ENCODE data around the gene KDM7A.

- TF ChIP-seq, protein P1, sequence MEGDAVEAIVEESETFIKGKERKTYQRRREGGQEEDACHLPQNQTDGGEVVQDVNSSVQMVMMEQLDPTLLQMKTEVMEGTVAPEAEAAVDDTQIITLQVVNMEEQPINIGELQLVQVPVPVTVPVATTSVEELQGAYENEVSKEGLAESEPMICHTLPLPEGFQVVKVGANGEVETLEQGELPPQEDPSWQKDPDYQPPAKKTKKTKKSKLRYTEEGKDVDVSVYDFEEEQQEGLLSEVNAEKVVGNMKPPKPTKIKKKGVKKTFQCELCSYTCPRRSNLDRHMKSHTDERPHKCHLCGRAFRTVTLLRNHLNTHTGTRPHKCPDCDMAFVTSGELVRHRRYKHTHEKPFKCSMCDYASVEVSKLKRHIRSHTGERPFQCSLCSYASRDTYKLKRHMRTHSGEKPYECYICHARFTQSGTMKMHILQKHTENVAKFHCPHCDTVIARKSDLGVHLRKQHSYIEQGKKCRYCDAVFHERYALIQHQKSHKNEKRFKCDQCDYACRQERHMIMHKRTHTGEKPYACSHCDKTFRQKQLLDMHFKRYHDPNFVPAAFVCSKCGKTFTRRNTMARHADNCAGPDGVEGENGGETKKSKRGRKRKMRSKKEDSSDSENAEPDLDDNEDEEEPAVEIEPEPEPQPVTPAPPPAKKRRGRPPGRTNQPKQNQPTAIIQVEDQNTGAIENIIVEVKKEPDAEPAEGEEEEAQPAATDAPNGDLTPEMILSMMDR (IDR thresholded peaks at IDR 0.05): no peak
- no peak for TF ChIP-seq POLR2A (IDR thresholded peaks at IDR 0.05)
- TF ChIP-seq EP300 (IDR thresholded peaks at IDR 0.05): no peak
Measured at GRCh38 chr7:140214075-140214684, 37.4 kb upstream of the KDM7A start.

Measured in ovary (tissue), 3 donors.